CD4-positive, alpha-beta T cell (primary cell): ENCODE measurements around the gene LAMTOR3. TPM values are rescaled to one million over a fixed set of nuclear protein-coding genes. Genes with fewer than 3 reads are reported as not detected.
"Not testable (repeated sequence)": the region's sequence is repeated elsewhere in the genome, so short reads cannot be mapped to it uniquely, and the experiment has no call there.

Experiments used
- ATAC-seq: fragments of 200-7000 bp; cut with Tn5 transposase; one replicate; pipeline ENCODE4 v1.10.0; 2022; ENCODE audit warnings: mild to moderate bottlenecking; ENCODE audit not compliant: poor library complexity
- CTCF ChIA-PET: fragments of 350-600 bp; sonication (Branson Sonifier 250); formaldehyde crosslinking; loops from one replicate; lab custom pipeline; 2021; ENCODE audit warnings: antibody characterized with exemption, inconsistent platforms; lab: Charles Lee
- POLR2A ChIA-PET: fragments of 350-600 bp; sonication (Branson Sonifier 250); formaldehyde crosslinking; loops from one replicate; lab custom pipeline; 2021; ENCODE audit warnings: antibody characterized with exemption, inconsistent platforms; lab: Charles Lee
- DNase-seq, 14 experiments: peaks; one replicate each; pipeline ENCODE4 v3.0.0-alpha.2; 2013 to 2020; ENCODE audit warnings: mixed read lengths in 2 of 14
- H3K27ac ChIP-seq, 2 donors: one replicate each; pipeline versions ENCODE4 v1.5.1 to v1.7.0; 2013; ENCODE audit warnings: low read length in 2 of 2, low read depth in 1 of 2, mild to moderate bottlenecking in 1 of 2
- H3K27me3 ChIP-seq, 2 experiments: 1 replicate in 1 of 2; 2 replicates in 1 of 2; pipeline versions ENCODE4 v1.6.1 to v1.7.0; 2013; ENCODE audit warnings: low read length in 2 of 2, control low read depth in 1 of 2, mild to moderate bottlenecking in 1 of 2, moderate library complexity in 1 of 2; ENCODE audit not compliant: insufficient read depth in 2 of 2, control insufficient read depth in 1 of 2
- H3K36me3 ChIP-seq: one replicate; pipeline ENCODE4 v1.6.1; 2013; ENCODE audit warnings: low read length, control low read depth; ENCODE audit not compliant: insufficient read depth
- H3K4me1 ChIP-seq: one replicate; pipeline ENCODE4 v1.6.1; 2013; ENCODE audit warnings: low read length, control low read depth; ENCODE audit not compliant: insufficient read depth
- H3K4me3 ChIP-seq: one replicate; pipeline ENCODE4 v1.5.1; 2013; ENCODE audit warnings: mild to moderate bottlenecking, low read length, moderate library complexity
- H3K9me3 ChIP-seq, 2 experiments: 1 replicate in 1 of 2; 2 replicates in 1 of 2; pipeline versions ENCODE4 v1.6.1 to v1.7.0; 2013; ENCODE audit warnings: low read length in 2 of 2, mild to moderate bottlenecking in 2 of 2, control low read depth in 1 of 2, moderate library complexity in 1 of 2; ENCODE audit not compliant: control insufficient read depth in 1 of 2, insufficient read depth in 1 of 2
- H3K27ac Mint-ChIP-seq: one replicate; pipeline ENCODE4 v1.8.0; 2020; ENCODE audit warnings: mixed read lengths
- H3K27me3 Mint-ChIP-seq: one replicate; pipeline ENCODE4 v1.8.0; 2021; ENCODE audit warnings: mixed read lengths
- H3K36me3 Mint-ChIP-seq: one replicate; pipeline ENCODE4 v1.8.0; 2021; ENCODE audit warnings: low read depth, mixed read lengths
- H3K4me1 Mint-ChIP-seq: one replicate; pipeline ENCODE4 v1.8.0; 2021; ENCODE audit warnings: low read depth, mixed read lengths
- H3K4me3 Mint-ChIP-seq: one replicate; pipeline ENCODE4 v1.8.0; 2020; ENCODE audit warnings: mild to moderate bottlenecking, mixed read lengths
- H3K9me3 Mint-ChIP-seq: one replicate; pipeline ENCODE4 v1.8.0; 2020; ENCODE audit warnings: mixed read lengths
- intact Hi-C, 2 experiments: fragments of 100-400 bp; cut with DNase I in 1 of 2; cut with micrococcal nuclease in 1 of 2; formaldehyde crosslinking; loops; one replicate each; pipeline versions ENCODE4 v1.15.1 to v1.9.0; 2023 to 2025; cut with DNase I, micrococcal nuclease
- total RNA-seq, 174 experiments: library from RNA in 2 of 174; stranded (reverse) in 2 of 174; gene quantifications; one replicate each; pipeline ENCODE4 v1.2.3 and lab custom pipeline; 2021 to 2026
- TF ChIP-seq, protein P1 (sequence below): fragments of 200-600 bp; IDR thresholded peaks from one replicate; pipeline ENCODE4 v1.8.0; 2022; ENCODE audit warnings: antibody characterized with exemption, mild to moderate bottlenecking

The LAMTOR3 gene
- total RNA-seq, 2 experiments from 2014 or later = 32.0 to 32.8 TPM

DNA sequence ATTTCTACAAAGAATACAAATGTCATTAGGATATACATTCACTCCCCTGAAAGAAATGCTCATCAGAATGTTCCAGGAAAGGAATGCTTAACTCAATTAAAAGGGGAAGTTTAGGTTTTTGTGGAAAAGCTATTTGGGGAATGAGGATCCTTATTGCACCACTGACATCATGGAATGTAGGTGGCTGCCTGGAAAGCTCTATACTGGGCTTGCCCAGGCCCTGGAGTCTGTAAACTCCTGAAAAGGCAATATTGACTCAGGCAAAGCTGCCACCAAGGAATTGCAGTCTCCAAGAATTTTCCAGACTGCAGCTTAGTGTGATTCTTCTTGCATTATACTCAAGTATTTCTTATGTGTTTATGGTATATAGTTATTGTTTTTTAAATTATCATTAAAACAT is 61.9 kb downstream of the LAMTOR3 start:
- DNase-seq (no peak), ATAC-seq (no peak)
- Mint-ChIP-seq H3K4me3 (no peak overlapping the region), H3K27ac (no peak overlapping the region), H3K27me3 (no peaks in the 10 kb centered on the region), H3K4me1 (peaks cover 11% of the 10 kb centered on the region), H3K36me3 (peaks cover 32% of the 10 kb centered on the region), H3K9me3 (no peaks in the 10 kb centered on the region)
- no peak overlapping the region for H3K27ac ChIP-seq
- H3K4me1 ChIP-seq = no peaks in the 10 kb centered on the region
- H3K27me3 ChIP-seq = no peaks in the 10 kb centered on the region
- TF ChIP-seq, protein P1, sequence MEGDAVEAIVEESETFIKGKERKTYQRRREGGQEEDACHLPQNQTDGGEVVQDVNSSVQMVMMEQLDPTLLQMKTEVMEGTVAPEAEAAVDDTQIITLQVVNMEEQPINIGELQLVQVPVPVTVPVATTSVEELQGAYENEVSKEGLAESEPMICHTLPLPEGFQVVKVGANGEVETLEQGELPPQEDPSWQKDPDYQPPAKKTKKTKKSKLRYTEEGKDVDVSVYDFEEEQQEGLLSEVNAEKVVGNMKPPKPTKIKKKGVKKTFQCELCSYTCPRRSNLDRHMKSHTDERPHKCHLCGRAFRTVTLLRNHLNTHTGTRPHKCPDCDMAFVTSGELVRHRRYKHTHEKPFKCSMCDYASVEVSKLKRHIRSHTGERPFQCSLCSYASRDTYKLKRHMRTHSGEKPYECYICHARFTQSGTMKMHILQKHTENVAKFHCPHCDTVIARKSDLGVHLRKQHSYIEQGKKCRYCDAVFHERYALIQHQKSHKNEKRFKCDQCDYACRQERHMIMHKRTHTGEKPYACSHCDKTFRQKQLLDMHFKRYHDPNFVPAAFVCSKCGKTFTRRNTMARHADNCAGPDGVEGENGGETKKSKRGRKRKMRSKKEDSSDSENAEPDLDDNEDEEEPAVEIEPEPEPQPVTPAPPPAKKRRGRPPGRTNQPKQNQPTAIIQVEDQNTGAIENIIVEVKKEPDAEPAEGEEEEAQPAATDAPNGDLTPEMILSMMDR = no peak
- H3K36me3 ChIP-seq = peaks cover 22% of the 10 kb centered on the region
- no peaks in the 10 kb centered on the region for H3K9me3 ChIP-seq
- CTCF ChIA-PET = no interaction called here
- no peak overlapping the region for H3K4me3 ChIP-seq
- intact Hi-C loops = no loop called here
- POLR2A ChIA-PET = interaction anchor here (0.6 to 1.1 kb wide), 3 partner anchors 11 to 15 kb away, joined by 3 to 4 read pairs (median 3); no protein-coding TSS in a partner anchor

DNA sequence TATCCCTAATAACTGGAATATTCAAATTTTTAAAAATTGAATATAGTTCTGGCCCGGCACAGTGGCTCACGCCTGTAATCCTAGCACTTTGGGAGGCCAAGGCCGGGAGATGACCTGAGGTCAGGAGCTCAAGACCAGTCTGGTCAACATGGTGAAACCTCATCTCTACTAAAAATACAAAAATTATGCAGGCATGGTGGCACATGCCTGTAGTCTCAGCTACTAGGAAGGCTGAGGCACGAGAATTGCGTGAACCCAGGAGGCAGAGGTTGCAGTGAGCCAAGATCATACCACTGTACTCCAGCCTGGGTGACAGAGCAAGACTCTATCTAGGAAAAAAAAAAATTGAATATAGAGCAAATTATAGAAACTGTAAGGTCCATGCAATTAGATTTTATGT is 64.2 kb downstream of the LAMTOR3 start:
- CTCF ChIA-PET, H3K4me3 ChIP-seq, H3K9me3 ChIP-seq, H3K27ac Mint-ChIP-seq, ATAC-seq, H3K9me3 Mint-ChIP-seq, H3K27ac ChIP-seq, DNase-seq, H3K27me3 Mint-ChIP-seq, H3K36me3 ChIP-seq, H3K27me3 ChIP-seq, intact Hi-C loops, H3K4me3 Mint-ChIP-seq, H3K4me1 ChIP-seq: not testable (repeated sequence)
- Mint-ChIP-seq H3K36me3 (peaks cover 14% of the 10 kb centered on the region), H3K4me1 (peaks cover 28% of the 10 kb centered on the region)
- POLR2A ChIA-PET = interaction anchor here (0.6 to 0.8 kb wide), 3 partner anchors 14 to 22 kb away, joined by 3 to 4 read pairs (median 3); partner anchors contain the start of gene DAPP1

- CTCF ChIA-PET = interaction anchor here (2.2 kb wide), 1 partner anchor 17 kb away, joined by 6 read pairs; no protein-coding TSS in a partner anchor
- no peak for DNase-seq
- peaks cover 4% of the 10 kb centered on the region for H3K4me1 ChIP-seq
- Mint-ChIP-seq H3K4me1 (peaks cover 43% of the 10 kb centered on the region), H3K9me3 (no peaks in the 10 kb centered on the region), H3K27ac (no peak overlapping the region), H3K36me3 (peaks cover 15% of the 10 kb centered on the region), H3K4me3 (no peak overlapping the region), H3K27me3 (no peaks in the 10 kb centered on the region)
- no peaks in the 10 kb centered on the region for H3K9me3 ChIP-seq
- TF ChIP-seq, protein P1 = no peak
- ATAC-seq = no peak
- intact Hi-C loops = no loop called here
- peaks cover 3% of the 10 kb centered on the region for H3K36me3 ChIP-seq
- no peaks in the 10 kb centered on the region for H3K27me3 ChIP-seq
- POLR2A ChIA-PET = interaction anchor here (0.9 kb wide), 1 partner anchor 120 kb away, joined by 3 read pairs; no protein-coding TSS in a partner anchor
- H3K4me3 ChIP-seq = no peak overlapping the region
- H3K27ac ChIP-seq = no peak overlapping the region
Observed at GRCh38 chr4:99828477-99828876, 65.8 kb downstream of the LAMTOR3 start.

Other genes with a start within 250 kb of the LAMTOR3 start
- gene C4orf54, start 236.6 kb downstream of the LAMTOR3 start, total RNA-seq = not detected
- 1 to 10 TPM; 8.3 to 9.1 TPM for gene DAPP1, start 77.6 kb downstream of the LAMTOR3 start, total RNA-seq
- 10 to 100 TPM; 66.3 to 67.4 TPM for gene DNAJB14, start 52.2 kb upstream of the LAMTOR3 start, total RNA-seq
- gene H2AZ1, start 55.8 kb upstream of the LAMTOR3 start, total RNA-seq = 100 to 1,000 TPM in 1 of 2 experiments, 10 to 100 TPM in 1; 96.3 to 102 TPM